Glutamatergic neuron (in vitro differentiated cells): Measurements from ENCODE around the gene WAC. TPM values are rescaled to one million over a fixed set of nuclear protein-coding genes. Genes with fewer than 3 reads are reported as not detected.

Source experiments
- DNase-seq: peaks from one replicate; pipeline ENCODE4 v3.0.0; 2022
- H3K27ac Mint-ChIP-seq: one replicate; pipeline ENCODE4 v1.8.0; 2020; ENCODE audit warnings: mild to moderate bottlenecking, mixed read lengths, inconsistent platforms; ENCODE audit not compliant: unreplicated experiment
- H3K27me3 Mint-ChIP-seq: one replicate; pipeline ENCODE4 v1.8.0; 2020; ENCODE audit warnings: mild to moderate bottlenecking, moderate library complexity, mixed read lengths, inconsistent platforms; ENCODE audit not compliant: unreplicated experiment
- H3K36me3 Mint-ChIP-seq: one replicate; pipeline ENCODE4 v1.8.0; 2020; ENCODE audit warnings: mild to moderate bottlenecking, mixed read lengths, inconsistent platforms; ENCODE audit not compliant: unreplicated experiment
- H3K4me1 Mint-ChIP-seq: one replicate; pipeline ENCODE4 v1.8.0; 2020; ENCODE audit warnings: mild to moderate bottlenecking, low read depth, mixed read lengths, inconsistent platforms; ENCODE audit not compliant: unreplicated experiment
- H3K4me3 Mint-ChIP-seq: one replicate; pipeline ENCODE4 v1.8.0; 2020; ENCODE audit warnings: mild to moderate bottlenecking, mixed read lengths, inconsistent platforms; ENCODE audit not compliant: unreplicated experiment
- H3K9me3 Mint-ChIP-seq: one replicate; pipeline ENCODE4 v1.8.0; 2020; ENCODE audit warnings: mild to moderate bottlenecking, moderate library complexity, mixed read lengths, inconsistent platforms; ENCODE audit not compliant: unreplicated experiment
- total RNA-seq: library from RNA; stranded (reverse); fragmentation: NEBNext Ultra II Directional; extraction: Animal tissue kit (Norgen Biotek cat#: 25700); gene quantifications from one replicate; pipeline ENCODE4 v1.2.1, GENCODE V29; 2021; ENCODE audit not compliant: unreplicated experiment
- TF ChIP-seq, protein P1 (sequence below): fragments of 200-600 bp; sonication (generic); IDR thresholded peaks from one replicate; pipeline ENCODE4 v1.5.0; 2021; ENCODE audit not compliant: partially characterized antibody, unreplicated experiment

Gene WAC
- total RNA-seq, 1 donor from 2014 or later, result 121 TPM

DNA sequence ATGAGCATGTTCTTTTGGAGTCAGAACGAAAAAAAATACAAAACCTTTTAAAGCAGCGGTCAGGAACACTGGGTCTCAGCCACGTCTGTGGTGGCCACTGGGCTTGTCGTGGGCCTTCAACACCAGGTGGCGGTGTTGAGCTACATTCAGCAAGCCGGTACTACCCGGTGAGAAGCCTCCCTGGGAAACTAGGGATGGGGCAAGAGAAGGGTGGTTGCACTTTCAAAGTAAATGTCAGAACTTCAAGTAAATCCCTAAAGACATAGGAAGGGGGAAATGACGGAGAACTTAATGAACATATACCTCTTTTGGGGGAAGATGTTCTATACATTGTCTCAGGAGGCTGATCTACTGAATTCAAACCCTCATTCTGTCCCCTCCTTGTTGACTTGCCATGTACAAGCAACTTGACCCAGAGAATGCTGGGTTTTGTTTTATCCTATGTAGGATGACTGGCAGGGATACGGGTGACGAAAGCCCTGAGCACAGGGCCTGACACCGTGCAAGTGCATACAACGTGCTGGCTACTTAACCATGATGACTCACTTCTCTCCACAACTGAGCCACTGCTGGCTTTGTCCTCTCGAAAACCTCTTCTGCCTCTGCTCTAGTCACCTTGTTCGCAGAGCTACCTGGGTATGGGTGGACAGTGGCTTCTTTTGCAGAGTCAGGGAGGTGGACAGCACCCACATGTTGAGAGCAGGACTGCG, 95.4 kb downstream of the WAC start:
- peaks cover 2% of the 10 kb centered on the region for H3K27me3 Mint-ChIP-seq
- H3K4me1 Mint-ChIP-seq, result no peaks in the 10 kb centered on the region
- H3K9me3 Mint-ChIP-seq, result peaks cover 8% of the 10 kb centered on the region
- no peaks in the 10 kb centered on the region for H3K36me3 Mint-ChIP-seq
- DNase-seq, result peak; percentile 86
- TF ChIP-seq, protein P1, sequence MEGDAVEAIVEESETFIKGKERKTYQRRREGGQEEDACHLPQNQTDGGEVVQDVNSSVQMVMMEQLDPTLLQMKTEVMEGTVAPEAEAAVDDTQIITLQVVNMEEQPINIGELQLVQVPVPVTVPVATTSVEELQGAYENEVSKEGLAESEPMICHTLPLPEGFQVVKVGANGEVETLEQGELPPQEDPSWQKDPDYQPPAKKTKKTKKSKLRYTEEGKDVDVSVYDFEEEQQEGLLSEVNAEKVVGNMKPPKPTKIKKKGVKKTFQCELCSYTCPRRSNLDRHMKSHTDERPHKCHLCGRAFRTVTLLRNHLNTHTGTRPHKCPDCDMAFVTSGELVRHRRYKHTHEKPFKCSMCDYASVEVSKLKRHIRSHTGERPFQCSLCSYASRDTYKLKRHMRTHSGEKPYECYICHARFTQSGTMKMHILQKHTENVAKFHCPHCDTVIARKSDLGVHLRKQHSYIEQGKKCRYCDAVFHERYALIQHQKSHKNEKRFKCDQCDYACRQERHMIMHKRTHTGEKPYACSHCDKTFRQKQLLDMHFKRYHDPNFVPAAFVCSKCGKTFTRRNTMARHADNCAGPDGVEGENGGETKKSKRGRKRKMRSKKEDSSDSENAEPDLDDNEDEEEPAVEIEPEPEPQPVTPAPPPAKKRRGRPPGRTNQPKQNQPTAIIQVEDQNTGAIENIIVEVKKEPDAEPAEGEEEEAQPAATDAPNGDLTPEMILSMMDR, result peak; percentile 81
- H3K4me3 Mint-ChIP-seq, result no peak overlapping the region
- no peak overlapping the region for H3K27ac Mint-ChIP-seq

DNA sequence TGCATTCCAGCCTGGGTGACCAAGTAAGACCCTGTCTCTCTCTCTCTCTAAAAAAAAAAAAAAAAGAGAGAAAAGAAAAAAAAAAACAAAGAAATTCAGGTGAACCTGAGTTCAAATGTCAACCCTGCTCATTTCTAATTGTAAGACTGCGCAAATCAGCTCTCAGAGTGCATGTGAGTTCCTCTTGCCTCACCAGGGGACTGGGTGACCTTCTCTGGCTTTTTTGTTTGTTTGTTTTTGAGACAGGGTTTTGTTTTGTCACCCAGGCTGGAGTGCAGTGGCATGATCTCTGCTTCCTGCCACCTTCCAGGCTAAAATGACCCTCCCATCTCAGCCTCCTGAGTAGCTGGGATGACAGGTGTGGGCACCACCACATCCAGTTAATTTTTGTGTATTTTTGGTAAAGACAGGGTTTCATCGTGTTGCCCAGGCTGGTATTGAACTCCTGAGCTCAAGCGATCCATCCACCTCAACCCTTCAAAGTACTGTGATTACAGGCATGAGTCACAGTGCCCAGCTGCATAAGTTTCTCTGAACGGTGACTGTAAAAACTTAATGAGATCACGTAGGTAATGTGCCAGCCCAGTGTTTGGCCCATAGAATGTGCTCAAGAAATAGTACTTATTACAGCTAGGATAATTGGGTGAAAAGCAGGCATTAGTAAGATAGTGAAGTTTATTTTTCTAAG, 99.1 kb downstream of the WAC start:
- H3K4me1 Mint-ChIP-seq, result no peaks in the 10 kb centered on the region
- H3K9me3 Mint-ChIP-seq, result peaks cover 9% of the 10 kb centered on the region
- DNase-seq, result no peak
- H3K36me3 Mint-ChIP-seq, result no peaks in the 10 kb centered on the region
- H3K27me3 Mint-ChIP-seq, result peaks cover 4% of the 10 kb centered on the region
- H3K4me3 Mint-ChIP-seq, result no peak overlapping the region
- H3K27ac Mint-ChIP-seq, result no peak overlapping the region
- TF ChIP-seq, protein P1, result no peak

DNA sequence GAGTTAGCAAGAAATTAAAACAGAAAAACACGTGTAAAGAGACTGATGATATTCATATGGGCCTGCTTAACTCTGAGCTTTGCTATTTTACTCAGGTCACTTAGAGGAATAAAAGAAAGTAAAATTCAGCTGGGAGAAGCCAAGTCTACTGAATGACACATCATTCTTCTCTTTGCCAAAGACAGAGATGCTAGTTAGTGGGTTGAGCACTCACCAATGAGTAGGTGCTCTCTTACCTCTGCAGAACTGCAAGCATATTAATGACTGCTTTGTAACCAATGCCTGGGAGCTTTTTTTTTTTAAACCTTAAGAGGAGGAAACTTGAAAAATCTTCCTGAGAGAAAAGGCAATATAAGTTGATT, 99.6 kb downstream of the WAC start:
- Mint-ChIP-seq H3K4me3 (no peak overlapping the region), H3K27ac (no peak overlapping the region), H3K36me3 (no peaks in the 10 kb centered on the region), H3K4me1 (no peaks in the 10 kb centered on the region), H3K9me3 (peaks cover 9% of the 10 kb centered on the region), H3K27me3 (peaks cover 4% of the 10 kb centered on the region)
- DNase-seq, result no peak
- TF ChIP-seq, protein P1, result no peak

DNA sequence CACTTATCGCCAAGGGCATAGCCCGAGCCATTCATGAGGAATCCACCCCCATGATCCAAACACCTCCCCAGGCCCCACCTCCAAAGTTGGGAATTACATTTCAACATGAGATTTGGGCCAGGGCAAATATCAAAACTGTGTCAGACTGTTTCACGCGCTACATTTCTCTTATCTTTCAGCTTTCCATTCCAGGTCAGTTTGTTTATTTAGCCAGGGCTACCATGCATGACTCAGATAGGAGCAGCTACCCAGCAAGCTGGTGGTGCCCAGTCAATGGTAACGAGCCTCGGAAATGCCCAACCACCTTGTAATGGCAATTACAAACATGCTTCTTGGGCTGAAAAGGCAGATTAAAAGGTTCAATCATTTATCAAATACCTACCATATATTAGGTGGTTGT, 100.8 kb downstream of the WAC start:
- H3K4me1 Mint-ChIP-seq, result no peaks in the 10 kb centered on the region
- H3K4me3 Mint-ChIP-seq, result no peak overlapping the region
- TF ChIP-seq, protein P1, result no peak
- no peak for DNase-seq
- peaks cover 7% of the 10 kb centered on the region for H3K9me3 Mint-ChIP-seq
- no peak overlapping the region for H3K27ac Mint-ChIP-seq
- peaks cover 4% of the 10 kb centered on the region for H3K27me3 Mint-ChIP-seq
- no peaks in the 10 kb centered on the region for H3K36me3 Mint-ChIP-seq

DNA sequence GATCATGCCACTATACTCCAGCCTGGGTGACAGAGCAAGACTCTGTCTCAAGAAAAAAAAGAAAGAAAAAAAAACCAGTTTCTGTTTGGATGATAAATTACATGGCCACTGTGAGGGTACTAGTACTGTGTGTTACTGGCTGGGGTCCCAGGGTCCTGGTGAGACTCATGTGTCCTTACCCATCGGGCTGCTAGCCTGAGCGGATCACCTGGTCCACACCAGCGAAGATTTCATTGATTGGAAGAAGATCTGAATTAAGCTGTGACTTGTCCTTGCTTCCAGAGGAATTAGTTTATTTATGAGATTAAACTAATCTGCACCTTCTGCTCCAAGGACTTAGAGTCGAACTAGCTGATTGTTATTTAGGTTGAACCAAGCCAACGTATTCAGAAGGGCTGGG, 104.4 kb downstream of the WAC start:
- Mint-ChIP-seq H3K27me3 (peaks cover 2% of the 10 kb centered on the region), H3K36me3 (no peaks in the 10 kb centered on the region), H3K9me3 (peaks cover 5% of the 10 kb centered on the region), H3K4me3 (no peak overlapping the region), H3K4me1 (no peaks in the 10 kb centered on the region), H3K27ac (no peak overlapping the region)
- DNase-seq, result no peak
- TF ChIP-seq, protein P1, result no peak
